GM12892 (cell line): ENCODE data around the gene TMEM187.

ENCODE experiments used
- POLR2A ChIP-seq: IDR thresholded peaks from 2 replicates; pipeline ENCODE4 v1.6.1; 2011; ENCODE audit warnings: low read depth, low read length, control low read depth
- POLR2AphosphoS5 ChIP-seq: IDR thresholded peaks from 2 replicates; pipeline ENCODE4 v1.6.1; 2011; ENCODE audit warnings: low read depth, low read length, control low read depth
- TAF1 ChIP-seq: IDR thresholded peaks from 2 replicates; pipeline ENCODE4 v1.6.1; 2011; ENCODE audit warnings: low read depth, mild to moderate bottlenecking, control low read depth, low read length, borderline replicate concordance

DNA sequence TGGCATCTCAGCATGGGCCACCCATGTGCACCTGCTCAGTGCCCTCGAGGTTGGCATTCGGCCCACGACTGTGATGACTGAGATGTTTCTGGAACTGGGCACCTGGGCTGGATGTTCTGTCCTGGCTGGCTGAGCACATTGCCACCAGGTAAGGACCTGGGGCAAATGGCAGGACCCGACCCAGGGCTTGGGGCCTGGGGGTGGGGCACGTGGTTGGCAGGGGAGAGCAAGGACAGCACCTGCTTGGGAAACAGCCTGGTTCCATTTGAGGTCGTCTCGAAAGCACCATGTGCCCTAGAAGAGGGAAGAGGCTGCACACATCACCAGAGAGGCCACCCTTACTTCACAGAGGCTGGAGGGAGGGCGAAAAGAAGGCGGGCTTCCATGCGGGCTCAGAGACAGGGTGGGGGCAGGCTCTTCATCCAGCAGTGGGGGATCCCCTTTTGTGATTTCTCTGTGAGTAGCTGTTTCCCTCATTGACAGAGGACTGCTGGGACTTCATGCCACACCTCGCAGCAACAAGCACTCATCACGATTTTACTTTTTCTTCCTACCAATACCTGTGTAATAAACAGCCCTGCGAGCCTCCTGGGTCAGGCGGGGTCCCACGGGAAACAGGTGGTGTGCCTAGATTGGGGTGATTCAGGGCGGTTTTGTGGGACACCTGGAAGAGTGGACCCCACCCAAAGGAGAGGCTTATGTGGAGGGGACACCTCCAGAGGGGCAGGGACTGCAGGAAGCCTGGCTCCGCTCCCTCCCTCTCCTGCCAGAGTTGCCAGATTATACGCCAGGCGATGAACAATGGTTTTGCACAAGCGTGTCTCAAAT lies 12.0 kb downstream of the TMEM187 start:
- TF ChIP-seq POLR2A: 0 out of 2 replicates have a peak, but pooled peaks have one; percentile 32
- TF ChIP-seq POLR2AphosphoS5: no peak
- no peak for TF ChIP-seq TAF1
